ENCODE measurements around the gene SNTB2.
A peak's percentile ranks its signal among the peaks of the same experiment; 100 is the strongest.
"Not testable (repeated sequence)": the region's sequence is repeated elsewhere in the genome, so short reads cannot be mapped to it uniquely, and the experiment has no call there.

The SNTB2 gene

DNA sequence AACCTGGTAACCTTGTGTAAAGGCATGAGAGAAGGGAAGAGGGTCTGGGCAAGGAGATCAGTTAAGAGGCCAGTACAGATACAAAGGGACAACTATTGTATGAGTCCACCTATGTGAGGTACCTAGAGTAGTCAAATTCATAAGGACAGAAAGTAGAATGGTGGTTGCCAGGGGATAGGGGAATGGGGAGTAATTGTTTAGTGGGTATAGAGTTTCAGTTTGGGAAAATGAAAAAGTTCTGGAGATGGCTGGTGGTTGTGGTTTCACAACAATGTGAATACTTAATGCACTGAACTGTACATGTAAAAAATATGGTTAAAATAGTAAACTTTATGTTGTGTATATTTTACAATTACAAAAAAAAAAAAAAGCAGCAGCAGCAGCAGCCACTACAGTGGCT is 49.4 kb downstream of the SNTB2 start:
- no peak for DNase-seq (ENCODE audit: low read depth)

DNA sequence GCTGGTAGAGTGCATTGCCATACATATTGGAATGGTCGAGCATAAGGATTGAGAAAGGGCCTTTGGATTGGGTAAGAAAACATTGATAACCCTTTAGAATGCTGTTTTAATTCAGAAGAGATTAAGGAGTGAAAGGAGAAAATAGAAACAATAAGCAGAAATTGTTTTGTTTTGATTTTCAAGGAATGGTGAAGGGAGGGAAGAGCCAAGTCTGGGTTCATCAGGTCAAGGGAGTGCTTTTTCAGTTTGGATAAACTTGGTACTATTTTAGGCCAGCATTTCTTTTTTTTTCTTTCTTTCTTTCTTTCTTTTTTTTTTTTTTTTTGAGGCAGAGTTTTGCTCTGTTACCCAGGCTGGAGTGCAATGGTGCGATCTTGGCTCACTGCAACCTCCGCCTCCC is 50.3 kb downstream of the SNTB2 start:
- no peak for DNase-seq (ENCODE audit: low read depth)

DNA sequence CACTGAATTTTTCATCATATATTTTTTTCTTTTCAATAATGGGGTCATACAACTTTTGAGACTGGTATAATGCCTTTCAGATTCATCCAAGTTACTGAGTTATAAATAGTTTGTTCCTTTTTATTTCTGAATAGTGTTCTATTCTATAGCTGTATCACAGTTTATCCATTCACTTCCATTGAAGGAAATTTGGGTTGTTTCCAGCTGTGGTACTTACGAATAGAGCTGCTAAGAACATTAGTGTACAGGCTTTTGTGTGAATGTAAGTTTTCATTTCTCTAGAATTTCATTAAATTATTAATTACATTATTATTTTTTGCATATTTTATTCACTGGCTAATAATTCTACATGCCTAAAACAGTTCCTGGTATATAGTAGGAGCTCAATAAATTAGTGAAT is 52.9 kb downstream of the SNTB2 start:
- DNase-seq (ENCODE audit: low read depth) = no peak

DNA sequence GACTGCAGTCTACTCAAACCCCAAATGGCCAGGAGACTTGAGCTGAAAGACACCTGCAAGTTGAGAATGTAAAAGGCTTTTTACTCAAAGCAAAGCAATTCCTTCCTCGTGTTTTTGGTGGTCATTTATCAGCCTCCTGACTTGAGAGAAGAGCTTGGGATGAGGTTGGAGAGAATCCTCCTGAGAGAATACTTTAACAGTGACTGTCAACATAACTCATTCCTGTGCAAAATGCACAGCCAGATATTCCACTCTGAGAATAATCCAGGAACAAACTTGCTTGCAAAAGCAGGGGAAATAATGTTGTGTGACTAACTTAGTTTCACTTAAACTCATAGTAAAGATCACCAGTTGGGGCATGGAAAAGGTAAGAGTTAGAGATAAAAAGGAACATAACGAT is 53.4 kb downstream of the SNTB2 start:
- DNase-seq (ENCODE audit: low read depth) = peak; percentile 79

DNA sequence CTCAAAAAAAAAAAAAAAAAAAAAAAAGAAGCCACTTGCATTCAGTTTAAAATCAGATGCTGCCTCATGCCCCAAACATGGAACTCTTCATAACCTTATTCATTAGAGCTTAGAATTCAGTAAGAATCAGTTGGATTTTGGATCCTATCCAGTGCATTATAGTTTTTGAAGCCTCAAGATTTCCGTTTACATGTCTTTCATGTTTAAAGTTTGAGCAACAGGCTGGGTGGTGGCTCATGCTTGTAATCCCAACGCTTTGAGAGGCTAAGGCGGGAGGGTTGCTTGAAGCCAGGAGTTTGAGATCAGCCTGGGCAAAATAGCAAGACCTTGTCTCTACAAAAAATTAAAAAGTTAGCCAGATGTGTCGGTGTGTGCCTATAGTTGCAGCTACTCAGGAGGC is 55.0 kb downstream of the SNTB2 start:
- no peak for DNase-seq (ENCODE audit: low read depth)

DNA sequence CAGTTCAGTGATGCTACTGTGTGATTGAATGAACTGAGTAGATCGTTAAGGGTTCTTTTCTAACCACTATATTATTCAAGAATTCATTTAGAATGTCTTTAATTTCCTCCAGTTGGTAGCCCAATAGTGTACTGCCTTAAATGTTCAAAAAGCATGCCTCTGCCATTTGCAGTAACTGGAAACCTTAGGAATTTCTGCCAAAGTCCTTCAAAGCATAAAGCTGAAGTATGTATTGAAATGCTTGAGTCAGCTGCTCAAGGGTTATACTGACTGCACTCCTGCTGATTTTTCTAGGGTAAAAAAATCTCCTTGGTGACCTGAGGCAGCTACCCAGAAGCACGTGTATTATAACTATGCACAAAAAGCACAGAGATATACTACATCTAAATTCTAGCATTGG is 56.5 kb downstream of the SNTB2 start:
- DNase-seq (ENCODE audit: low read depth) = peak; percentile 32

DNA sequence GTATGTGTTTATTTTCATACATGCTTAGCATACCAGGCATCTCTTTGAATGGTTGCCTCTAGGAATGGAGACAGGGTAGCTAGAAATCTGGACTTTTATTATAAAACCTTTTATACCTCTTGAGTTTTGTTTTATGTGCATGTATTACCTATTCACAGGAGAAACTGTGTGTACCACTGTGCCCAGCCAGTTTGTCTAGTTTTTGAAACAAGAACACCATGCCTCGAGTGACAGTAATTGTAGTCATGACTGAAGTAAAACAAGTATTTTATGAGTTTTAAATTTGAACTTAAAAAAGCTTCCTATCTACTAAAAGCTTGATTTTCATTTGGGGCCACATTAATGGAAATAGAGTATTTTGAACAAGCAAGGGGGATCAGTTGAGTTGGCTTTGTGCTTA is 57.4 kb downstream of the SNTB2 start:
- no peak for DNase-seq (ENCODE audit: low read depth)

DNA sequence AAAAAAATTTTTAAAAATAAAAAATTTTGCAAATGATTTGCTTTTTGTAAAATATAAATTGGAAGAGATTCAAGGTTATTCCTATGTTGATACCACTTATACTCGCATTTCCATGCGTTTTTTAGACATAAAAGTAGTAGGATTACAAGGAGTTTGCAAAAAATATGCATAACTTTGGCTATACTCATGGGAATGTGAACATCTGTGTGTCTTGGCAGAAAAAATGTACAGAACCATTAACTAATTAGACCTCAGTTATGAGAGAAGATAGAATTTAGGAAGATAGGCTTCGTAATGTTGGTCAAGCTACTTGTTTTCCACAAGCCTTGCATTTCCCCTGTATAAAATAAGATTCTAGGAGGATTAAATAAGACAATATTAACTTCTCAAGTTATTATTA is 63.1 kb downstream of the SNTB2 start:
- no peak for DNase-seq (ENCODE audit: low read depth)

DNA sequence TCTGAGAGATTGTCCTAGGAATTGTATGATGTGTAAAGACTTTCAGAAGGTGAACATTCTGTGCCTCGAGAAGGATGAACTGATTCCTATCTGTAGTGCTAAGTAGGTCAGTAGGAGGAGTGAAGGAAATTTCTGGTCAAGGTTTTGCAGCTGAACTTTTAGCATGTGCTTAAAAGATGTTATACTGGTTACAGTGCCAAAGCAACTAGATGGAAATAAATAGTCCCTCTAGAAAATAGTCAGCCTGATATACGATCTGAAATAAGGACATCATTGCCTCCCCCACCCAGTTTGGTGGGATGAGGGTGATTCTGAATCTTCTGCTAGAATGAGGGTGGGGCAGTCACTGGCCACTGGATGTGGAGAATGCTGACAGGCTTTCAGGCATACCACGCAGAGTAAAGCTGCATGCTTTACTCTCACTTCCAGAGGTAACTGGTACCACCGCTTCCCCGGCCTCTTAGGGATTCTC is 66.9 kb downstream of the SNTB2 start:
- peak; percentile 90 for DNase-seq (ENCODE audit: low read depth)

DNA sequence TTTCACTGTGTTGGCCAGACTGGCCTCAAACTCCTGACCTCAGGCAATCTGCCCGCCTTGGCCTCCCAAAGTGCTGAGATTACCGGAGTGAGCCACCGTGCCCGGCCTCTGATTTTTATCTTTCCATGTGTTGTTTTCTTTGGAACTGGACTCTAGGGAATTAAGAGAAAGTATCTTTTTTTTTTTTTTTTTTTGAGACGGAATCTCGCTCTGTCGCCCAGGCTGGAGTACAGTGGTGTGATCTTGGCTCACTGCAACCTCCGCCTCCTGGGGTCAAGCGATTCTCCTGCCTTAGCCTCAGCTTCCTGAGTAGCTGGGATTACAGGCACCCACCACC is 72.4 kb downstream of the SNTB2 start:
- not testable (repeated sequence) for DNase-seq (ENCODE audit: low read depth)

DNA sequence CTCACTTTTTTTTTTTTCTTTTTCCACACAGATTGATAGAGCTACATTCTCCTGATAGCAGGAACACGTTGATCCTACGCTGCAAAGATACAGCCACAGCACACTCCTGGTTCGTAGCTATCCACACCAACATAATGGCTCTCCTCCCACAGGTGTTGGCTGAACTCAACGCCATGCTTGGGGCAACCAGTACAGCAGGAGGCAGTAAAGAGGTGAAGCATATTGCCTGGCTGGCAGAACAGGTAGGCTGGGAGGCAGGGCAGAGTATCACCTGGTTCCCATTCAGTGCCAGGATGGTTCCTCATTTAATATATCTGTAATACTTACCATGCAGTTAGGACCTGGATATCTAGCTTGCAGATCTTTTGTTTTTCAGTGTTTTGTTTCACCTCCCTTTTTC is 73.1 kb downstream of the SNTB2 start:
- DNase-seq (ENCODE audit: low read depth) = no peak

DNA sequence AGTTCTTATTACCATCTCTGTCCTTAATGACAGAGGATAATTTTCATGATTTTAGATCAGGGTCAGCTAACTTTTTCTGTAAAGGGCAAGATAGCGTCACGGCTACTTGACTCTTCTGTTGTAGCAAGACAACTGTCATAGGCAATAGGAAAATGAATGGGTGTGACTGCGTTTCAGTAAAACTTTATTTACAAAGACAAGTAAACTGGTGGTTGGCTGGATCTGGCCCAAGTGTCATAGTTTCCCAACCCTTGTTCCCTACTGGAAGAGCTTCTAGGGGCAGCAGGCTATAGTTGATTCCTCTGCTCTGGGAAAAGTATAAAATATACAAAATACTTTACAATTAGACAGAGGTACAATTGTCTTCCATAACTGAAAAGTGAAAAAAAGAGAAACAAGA is 73.5 kb downstream of the SNTB2 start:
- DNase-seq (ENCODE audit: low read depth) = no peak

DNA sequence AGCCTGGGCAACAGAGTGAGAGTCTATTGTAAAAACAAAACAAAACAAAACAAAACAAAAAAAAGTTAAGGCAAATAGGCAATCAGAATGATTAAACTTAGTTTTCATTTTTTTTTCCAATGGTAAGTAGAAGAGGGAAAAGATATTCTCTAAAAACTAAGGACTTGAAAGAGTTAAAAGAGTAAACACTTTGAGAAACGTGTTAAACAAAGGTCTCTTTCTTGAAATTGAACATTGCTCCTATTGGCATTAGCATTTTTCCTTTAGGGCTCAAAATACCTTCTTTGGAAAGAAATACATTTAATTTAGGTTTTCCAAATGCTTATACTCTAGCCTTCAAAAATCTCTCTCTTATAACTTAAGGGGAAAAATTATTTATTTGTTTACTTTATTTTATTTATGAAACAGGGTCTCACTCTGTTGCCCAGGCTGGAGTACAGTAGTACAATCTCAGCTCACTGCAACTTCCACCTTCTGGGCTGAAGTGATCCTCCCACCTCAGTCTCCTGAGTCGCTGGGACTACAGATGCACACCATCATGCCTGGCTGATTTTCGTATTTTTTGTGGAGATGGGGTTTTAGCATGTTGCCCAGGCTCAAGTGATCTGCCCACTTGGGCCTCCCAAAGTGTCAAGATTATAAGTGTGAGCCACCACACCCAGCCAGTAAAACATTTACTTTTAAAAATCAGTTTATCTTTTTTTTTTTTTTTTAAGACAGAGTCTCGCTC is 79.5 kb downstream of the SNTB2 start:
- DNase-seq (ENCODE audit: low read depth) = no peak

DNA sequence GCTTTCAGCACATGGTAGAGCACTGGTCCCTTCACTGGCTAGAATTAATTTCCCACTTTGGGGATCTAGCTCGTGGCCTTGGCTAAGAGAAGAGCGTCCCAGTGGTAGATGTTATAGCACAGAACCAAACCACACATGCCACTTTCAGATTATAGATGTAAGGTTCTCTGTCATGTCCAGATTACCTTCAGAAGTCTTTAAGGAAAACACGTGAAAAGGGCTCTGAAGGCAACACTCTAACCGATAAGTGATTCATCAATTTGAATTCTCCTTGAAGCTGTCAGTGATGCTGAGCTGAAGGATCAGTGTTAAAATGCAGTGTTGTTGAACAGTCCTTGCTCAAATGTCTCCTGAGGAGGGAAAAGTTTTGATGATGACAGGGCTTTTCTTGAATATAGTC is 80.7 kb downstream of the SNTB2 start:
- no peak for DNase-seq (ENCODE audit: low read depth)

DNA sequence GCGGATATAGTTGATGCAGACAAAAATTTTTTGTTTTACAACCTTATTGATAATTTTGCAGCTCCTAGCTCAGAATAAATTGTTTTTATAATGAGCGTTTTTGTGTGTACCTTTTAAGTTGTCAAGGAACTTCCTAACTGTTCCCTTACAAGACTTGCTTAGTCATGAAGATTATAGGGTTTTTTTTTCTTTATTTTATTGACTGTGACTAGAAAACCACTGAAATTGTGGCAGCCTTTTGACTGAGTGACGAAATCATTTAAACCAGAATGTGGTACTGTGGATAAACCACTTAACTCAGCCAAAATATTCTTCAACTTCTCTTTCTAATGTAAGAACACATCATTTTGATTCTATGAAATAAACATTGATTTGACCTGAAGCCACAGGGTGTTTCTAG is 83.4 kb downstream of the SNTB2 start:
- no peak for DNase-seq (ENCODE audit: low read depth)

DNA sequence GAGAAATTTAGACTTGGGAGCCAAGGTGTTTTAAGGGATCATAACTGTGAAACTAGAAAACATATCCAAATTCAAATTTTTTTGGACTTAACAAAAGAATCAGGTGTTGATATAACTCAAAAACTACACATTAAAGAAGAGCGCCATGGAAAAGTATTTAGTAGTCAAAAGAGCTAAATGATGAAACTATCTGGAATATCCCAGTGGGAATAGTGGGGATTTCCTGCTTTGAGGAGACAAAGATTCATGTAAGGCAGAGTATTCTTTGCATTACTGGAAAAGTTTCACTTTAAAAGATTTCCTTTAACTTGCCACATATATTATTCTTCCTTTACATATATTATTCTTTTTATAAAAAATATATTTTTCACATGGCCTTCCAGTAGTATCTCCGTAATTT is 83.9 kb downstream of the SNTB2 start:
- DNase-seq (ENCODE audit: low read depth) = no peak

DNA sequence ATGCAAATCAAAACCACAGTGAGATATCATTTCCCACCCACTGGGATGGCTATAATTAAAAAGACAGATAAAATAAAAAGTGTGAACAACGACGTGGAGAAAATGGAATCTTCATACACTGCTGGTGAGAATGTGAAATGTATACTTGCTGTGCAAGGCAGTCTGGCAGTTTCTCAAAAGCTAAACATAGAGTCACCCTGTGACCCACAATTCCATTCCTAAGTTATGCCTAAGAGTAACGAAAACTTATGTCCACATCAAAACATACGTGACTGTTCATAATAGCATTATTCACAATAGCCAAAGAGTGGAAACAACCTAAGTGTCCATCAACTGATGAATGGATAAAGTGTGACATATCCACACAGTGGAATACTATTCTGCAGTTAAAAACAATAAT is 86.0 kb downstream of the SNTB2 start:
- DNase-seq (ENCODE audit: low read depth) = no peak

DNA sequence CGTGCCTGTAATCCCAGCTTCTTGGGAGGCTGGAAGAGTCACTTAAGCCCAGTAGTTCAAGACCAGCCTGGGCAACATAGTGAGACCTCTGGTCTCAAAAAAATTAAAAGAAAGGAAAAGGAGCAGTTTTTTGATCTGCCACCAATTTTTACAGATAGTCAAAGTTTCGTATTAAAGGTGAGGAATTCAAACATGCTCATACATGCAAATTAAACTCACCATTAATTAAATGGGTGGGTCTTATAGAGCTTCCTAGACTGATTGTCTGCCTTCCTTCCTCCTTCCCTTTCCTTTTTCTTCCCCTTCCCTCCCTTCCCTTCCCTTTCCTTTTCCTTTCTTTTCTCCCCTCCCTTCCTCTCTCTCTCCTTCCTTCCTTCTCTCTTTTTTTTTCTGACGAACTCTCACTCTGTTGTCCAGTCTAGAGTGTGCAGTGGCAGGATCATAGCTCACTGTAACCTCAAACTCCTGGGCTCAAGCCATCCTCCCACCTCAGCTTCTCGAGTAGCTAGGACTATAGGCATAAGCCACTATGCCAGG is 87.8 kb downstream of the SNTB2 start:
- DNase-seq (ENCODE audit: low read depth) = no peak

DNA sequence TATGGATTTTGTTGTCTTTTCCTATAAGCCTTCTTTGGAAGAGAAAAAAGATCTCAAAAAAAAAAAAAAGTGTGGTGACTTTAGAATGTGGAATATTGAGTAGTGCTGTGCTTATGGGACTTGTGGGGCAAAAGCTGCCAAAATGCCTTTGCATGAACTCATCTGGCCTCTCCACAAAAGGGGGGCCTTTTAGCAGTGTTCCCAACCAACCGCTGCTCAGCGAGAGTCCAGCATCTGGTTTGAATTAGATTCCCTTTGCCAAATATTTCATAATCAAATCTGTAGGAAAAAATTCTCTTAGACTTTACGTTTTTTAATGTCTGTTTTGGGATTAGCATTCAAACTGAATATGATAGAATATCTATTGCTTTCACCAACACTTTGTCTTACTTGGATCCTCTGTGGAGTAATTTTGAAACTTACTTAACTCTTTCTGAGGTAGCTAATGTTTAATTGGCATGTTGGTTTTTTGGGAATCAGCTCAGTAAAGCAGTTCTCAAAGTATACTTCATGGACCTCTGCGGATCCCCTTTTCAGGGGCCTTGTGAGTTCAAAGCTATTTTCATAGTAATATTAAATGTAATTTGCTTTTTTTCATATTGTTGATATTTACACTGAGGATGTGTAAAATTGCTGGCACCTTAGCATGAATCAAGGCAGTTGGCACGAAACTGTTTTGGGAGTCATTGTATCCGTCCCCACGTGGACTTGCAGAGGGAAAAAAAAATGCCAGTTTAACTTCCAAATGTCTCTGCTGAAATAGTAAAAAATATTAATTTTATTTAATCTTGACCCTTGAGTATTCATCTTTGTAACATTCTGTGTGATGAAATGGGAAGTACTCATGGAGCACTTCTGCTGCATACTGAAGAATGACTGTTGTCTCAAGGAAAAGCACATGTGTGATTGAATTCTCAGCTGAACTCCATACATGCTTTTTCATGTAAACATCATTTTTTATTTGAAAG is 89.5 kb downstream of the SNTB2 start:
- peak; percentile 80 for DNase-seq (ENCODE audit: low read depth)

DNA sequence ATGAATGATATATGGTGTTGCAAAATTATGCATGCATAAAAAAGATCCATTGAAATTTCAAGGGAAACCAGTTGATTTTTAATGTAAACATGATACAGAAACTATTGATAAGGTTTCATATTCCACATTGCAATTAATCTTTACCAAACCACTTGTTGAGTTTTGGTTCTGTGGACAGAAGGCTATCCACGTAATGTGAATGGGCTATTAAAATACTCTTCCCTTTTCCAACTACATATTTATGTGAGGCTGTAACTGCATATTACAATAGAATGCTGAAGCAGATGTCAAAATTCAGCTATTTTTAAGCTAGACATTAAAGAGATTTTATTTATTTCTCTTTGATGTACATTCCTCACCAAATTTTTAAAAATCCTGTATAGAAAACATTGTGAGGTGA is 90.4 kb downstream of the SNTB2 start:
- no peak for DNase-seq (ENCODE audit: low read depth)

DNA sequence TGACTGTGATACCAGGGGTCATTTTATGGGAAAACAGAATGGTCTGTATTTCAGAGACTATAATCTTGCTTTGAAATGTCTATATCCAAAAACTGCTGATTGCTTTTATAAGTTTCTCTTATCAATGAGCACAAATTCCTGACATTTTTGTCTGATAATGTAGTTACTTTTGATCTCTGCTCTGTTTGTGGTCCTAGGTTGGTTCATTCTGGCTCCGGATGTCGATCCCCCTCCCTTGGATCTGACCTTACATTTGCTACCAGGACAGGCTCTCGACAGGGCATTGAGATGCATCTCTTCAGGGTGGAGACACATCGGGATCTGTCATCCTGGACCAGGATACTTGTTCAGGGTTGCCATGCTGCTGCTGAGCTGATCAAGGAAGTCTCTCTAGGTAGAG is 96.9 kb downstream of the SNTB2 start:
- no peak for DNase-seq (ENCODE audit: low read depth)

DNA sequence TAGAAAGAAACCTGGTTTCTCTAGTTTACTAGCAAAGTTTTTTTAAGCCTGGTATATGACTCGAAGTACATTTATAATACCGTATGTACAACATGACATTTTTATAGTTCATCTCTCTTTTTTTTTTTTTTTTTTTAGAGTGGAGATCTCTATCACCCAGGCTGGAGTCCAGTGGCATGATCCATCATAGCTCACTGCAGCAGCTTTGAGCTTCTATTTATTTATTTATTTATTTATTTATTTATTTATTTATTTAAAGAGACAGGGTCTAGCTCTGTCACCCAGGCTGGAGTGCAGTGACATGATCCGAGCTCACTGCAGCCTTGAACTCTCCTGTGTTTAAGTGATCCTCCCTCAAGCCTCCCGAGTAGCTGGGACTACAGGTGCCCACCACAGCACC is 98.3 kb downstream of the SNTB2 start:
- DNase-seq (ENCODE audit: low read depth) = no peak

Data from amniotic epithelial cell (primary cell).